Right lobe of liver (tissue), 6 donors: ENCODE results near the gene APLF. TPM values are rescaled to one million over a fixed set of nuclear protein-coding genes. Genes with fewer than 3 reads are reported as not detected.
"Not testable (repeated sequence)": the region's sequence is repeated elsewhere in the genome, so short reads cannot be mapped to it uniquely, and the experiment has no call there.

Source experiments
- ATAC-seq, 4 donors: fragments of 200-7000 bp; cut with Tn5 transposase; one replicate each; pipeline ENCODE4 v1.9.1; 2020; ENCODE audit warnings: mild to moderate bottlenecking in 4 of 4, moderate library complexity in 4 of 4
- DNase-seq, 3 donors: peaks; one replicate each; pipeline ENCODE4 v3.0.0-alpha.2; 2020
- H3K27ac ChIP-seq, 3 donors: fragments of 200-600 bp; one replicate each; pipeline ENCODE4 v1.8.0; 2022
- H3K27me3 ChIP-seq, 2 donors: fragments of 200-600 bp; one replicate each; pipeline ENCODE4 v1.8.0; 2022
- H3K36me3 ChIP-seq, 4 donors: fragments of 200-600 bp; sonication (generic) in 1 of 4; one replicate each; pipeline versions ENCODE4 v1.5.1 to v1.8.0; 2017 to 2022; ENCODE audit warnings: control low read depth in 1 of 4
- H3K4me1 ChIP-seq, 4 donors: fragments of 200-600 bp; sonication (generic) in 1 of 4; one replicate each; pipeline versions ENCODE4 v1.5.1 to v1.8.0; 2017 to 2022; ENCODE audit warnings: control low read depth in 1 of 4
- H3K4me3 ChIP-seq, 3 donors: fragments of 200-600 bp; one replicate each; pipeline ENCODE4 v1.8.0; 2022
- H3K9me3 ChIP-seq, 4 donors: fragments of 200-600 bp; sonication (generic) in 1 of 4; one replicate each; pipeline versions ENCODE4 v1.5.1 to v1.8.0; 2017 to 2022; ENCODE audit warnings: control low read depth in 1 of 4
- POLR2A ChIP-seq: fragments of 450-650 bp; IDR thresholded peaks from one replicate; pipeline ENCODE4 v1.6.1; 2017; ENCODE audit warnings: antibody characterized with exemption, mild to moderate bottlenecking
- WGBS: methylation state at CpG from one replicate; pipeline ENCODE4 v1.1.6; 2018; ENCODE audit warnings: low coverage, low lambda C conversion rate; ENCODE audit not compliant: insufficient coverage; ENCODE audit errors: missing lambda C conversion rate; 5-methylcytosine and 5-hydroxymethylcytosine counted together
- intact Hi-C, 2 donors: fragments of 100-400 bp; cut with DNase I; formaldehyde crosslinking; loops; one replicate each; pipeline versions ENCODE4 v1.11.2 to v1.14.1; 2022
- total RNA-seq, 6 experiments: library from RNA; depleted of rRNA in 2 of 6; stranded (reverse); fragments of >200 nt in 2 of 6; fragmentation: NEBNext Ultra II Directional in 3 of 6; extraction: Animal tissue kit (Norgen Biotek cat#: 25700) in 3 of 6; gene quantifications; one replicate each; pipeline versions ENCODE4 v1.1.0 to v1.2.4, GENCODE V29; 2016 to 2023
- TF ChIP-seq, protein P1 (sequence below), 4 donors: fragments of 200-600 bp in 3 of 4; fragments of 450-650 bp in 1 of 4; IDR thresholded peaks; one replicate each; pipeline versions ENCODE4 v1.5.1 to v1.8.0; 2016 to 2022; ENCODE audit warnings: antibody characterized with exemption in 4 of 4, mild to moderate bottlenecking in 2 of 4
- donor health status: DM: no; HTN: yes; CAD: no.
- donor health status: DM: no; HTN: no; CAD: no.
- donor health status: DM: no; HTN: no; CAD: no.
- donor health status: DM: no; HTN: yes; CAD: no.
- donor health status: DM: no; HTN: yes; CAD: no.

The APLF gene
- total RNA-seq, 6 experiments from 2014 or later: 1.3 to 2.3 (median 1.9) TPM

GRCh38 chr2:68548396-68548795, 81.0 kb downstream of the APLF start:
- Histone ChIP-seq H3K4me1 (no peaks in the 10 kb centered on the region), H3K27me3 (no peaks in the 10 kb centered on the region), H3K9me3 (no peaks in the 10 kb centered on the region), H3K4me3 (no peak overlapping the region), H3K36me3 (no peaks in the 10 kb centered on the region), H3K27ac (no peak overlapping the region)
- TF ChIP-seq, protein P1, sequence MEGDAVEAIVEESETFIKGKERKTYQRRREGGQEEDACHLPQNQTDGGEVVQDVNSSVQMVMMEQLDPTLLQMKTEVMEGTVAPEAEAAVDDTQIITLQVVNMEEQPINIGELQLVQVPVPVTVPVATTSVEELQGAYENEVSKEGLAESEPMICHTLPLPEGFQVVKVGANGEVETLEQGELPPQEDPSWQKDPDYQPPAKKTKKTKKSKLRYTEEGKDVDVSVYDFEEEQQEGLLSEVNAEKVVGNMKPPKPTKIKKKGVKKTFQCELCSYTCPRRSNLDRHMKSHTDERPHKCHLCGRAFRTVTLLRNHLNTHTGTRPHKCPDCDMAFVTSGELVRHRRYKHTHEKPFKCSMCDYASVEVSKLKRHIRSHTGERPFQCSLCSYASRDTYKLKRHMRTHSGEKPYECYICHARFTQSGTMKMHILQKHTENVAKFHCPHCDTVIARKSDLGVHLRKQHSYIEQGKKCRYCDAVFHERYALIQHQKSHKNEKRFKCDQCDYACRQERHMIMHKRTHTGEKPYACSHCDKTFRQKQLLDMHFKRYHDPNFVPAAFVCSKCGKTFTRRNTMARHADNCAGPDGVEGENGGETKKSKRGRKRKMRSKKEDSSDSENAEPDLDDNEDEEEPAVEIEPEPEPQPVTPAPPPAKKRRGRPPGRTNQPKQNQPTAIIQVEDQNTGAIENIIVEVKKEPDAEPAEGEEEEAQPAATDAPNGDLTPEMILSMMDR (IDR thresholded peaks at IDR 0.05): no peak
- TF ChIP-seq POLR2A: no peak
- no peak for DNase-seq
- no peak for ATAC-seq
- 47% methylated on average over 1 of the region's 1 CpG for WGBS
- intact Hi-C loops: no loop called here

- Histone ChIP-seq H3K4me3 (no peak overlapping the region), H3K9me3 (no peaks in the 10 kb centered on the region), H3K27ac (no peak overlapping the region), H3K4me1 (no peaks in the 10 kb centered on the region), H3K27me3 (no peaks in the 10 kb centered on the region), H3K36me3 (no peaks in the 10 kb centered on the region)
- DNase-seq (no peak), ATAC-seq (no peak)
- intact Hi-C loops: no loop called here
- TF ChIP-seq, protein P1 (IDR thresholded peaks at IDR 0.05): no peak
- TF ChIP-seq POLR2A: no peak
- WGBS: 86% methylated on average over 1 of the region's 1 CpG
Measured at GRCh38 chr2:68553098-68553497, 85.7 kb downstream of the APLF start.

- H3K36me3 ChIP-seq, H3K4me1 ChIP-seq, H3K4me3 ChIP-seq, H3K27ac ChIP-seq, H3K9me3 ChIP-seq, H3K27me3 ChIP-seq, intact Hi-C loops, DNase-seq, ATAC-seq: not testable (repeated sequence)
- 100% methylated on average over 3 of the region's 5 CpGs for WGBS
Measured at GRCh38 chr2:68555425-68556206, 88.2 kb downstream of the APLF start.

- TF ChIP-seq POLR2A: no peak
- TF ChIP-seq, protein P1 (IDR thresholded peaks at IDR 0.05): no peak
Measured at GRCh38 chr2:68556381-68556780, 89.0 kb downstream of the APLF start.

GRCh38 chr2:68558576-68558975, 91.2 kb downstream of the APLF start:
- intact Hi-C loops: no loop called here
- Histone ChIP-seq H3K4me3 (no peak overlapping the region), H3K27ac (no peak overlapping the region), H3K4me1 (no peaks in the 10 kb centered on the region), H3K27me3 (no peaks in the 10 kb centered on the region), H3K36me3 (no peaks in the 10 kb centered on the region), H3K9me3 (no peaks in the 10 kb centered on the region)
- DNase-seq (no peak), ATAC-seq (no peak)
- WGBS: 90% methylated on average over 4 of the region's 4 CpGs
- TF ChIP-seq, protein P1 (IDR thresholded peaks at IDR 0.05): no peak
- TF ChIP-seq POLR2A: no peak

More at GRCh38 chr2:68556381-68556780, 89.0 kb downstream of the APLF start:
- Histone ChIP-seq H3K27ac (no peak overlapping the region), H3K4me3 (no peak overlapping the region), H3K36me3 (no peaks in the 10 kb centered on the region), H3K9me3 (no peaks in the 10 kb centered on the region), H3K4me1 (no peaks in the 10 kb centered on the region), H3K27me3 (no peaks in the 10 kb centered on the region)
- intact Hi-C loops: no loop called here
- DNase-seq: no peak
- ATAC-seq: no peak
